T-helper 22 cell (primary cell): ENCODE data around the gene POFUT1.
"Not testable (repeated sequence)": the region's sequence is repeated elsewhere in the genome, so short reads cannot be mapped to it uniquely, and the experiment has no call there.

ENCODE experiments used
- DNase-seq: peaks from one replicate; pipeline ENCODE4 v3.0.0-alpha.2; 2020; ENCODE audit warnings: low read depth

Gene POFUT1

DNA sequence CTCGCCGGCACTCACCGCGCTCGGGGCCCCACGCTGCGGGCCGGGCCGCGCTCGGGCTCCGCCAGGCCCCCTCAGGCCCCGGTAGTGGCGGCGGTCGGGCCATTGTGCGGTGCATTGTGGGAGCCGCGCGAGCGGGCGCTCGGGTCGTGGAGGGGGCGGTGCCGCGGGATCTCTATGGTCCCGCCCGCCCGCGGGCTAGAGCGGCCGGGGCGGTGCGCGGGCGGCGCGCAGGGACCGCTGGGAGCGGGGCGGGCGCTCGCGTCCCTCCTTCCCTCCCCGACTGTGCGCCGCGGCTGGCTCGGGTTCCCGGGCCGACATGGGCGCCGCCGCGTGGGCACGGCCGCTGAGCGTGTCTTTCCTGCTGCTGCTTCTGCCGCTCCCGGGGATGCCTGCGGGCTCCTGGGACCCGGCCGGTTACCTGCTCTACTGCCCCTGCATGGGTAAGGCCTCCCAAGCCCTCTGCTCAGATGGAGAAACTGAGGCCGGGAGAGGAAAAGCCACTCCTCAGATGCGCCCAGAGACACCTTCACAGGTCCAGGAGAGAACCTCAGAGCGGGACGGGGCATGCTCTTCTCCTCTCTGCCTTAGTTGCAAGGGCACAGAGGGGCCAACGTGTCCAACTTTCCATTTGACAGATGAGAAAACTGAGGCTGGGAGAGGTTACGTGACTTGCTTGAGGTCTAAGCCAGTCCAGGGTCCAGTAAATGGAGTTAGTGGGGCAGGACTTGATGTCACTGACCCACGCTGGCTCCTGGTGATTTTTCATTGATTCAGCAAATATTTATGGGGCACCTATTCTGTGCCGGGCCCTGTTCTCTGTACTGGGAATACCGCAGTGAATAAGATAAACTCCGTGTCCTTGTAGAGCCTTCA is at the start of gene POFUT1, which contains the start of gene PLAGL2:
POFUT1 (plus strand) TSS at position 255 of the 873 bp plus-strand sequence; CDS start at position 317, 62 bp downstream.
PLAGL2 (minus strand) TSS at position 118 of the 873 bp plus-strand sequence. CDS start 5,565 bp downstream, outside the sequence.
- peak; percentile 78 for DNase-seq

DNA sequence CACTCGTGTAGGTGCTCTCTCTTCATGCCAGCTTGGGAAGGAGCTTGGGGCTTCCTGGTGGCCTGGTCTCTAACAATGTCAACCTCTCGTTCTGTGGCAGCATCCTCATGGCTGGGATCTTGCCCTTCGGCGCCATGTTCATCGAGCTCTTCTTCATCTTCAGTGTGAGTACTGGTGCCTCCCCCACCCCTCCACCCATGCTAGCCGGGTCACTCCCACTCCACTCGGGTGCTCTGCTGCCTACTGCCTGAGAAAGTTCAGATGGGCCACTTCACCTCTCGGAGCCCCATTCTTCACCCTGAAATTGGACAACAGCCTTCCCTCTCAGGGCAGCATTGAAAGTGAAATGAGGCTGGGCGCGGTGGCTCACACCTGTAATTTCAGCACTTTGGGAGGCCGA is 49.3 kb upstream of the POFUT1 start:
- DNase-seq = no peak

DNA sequence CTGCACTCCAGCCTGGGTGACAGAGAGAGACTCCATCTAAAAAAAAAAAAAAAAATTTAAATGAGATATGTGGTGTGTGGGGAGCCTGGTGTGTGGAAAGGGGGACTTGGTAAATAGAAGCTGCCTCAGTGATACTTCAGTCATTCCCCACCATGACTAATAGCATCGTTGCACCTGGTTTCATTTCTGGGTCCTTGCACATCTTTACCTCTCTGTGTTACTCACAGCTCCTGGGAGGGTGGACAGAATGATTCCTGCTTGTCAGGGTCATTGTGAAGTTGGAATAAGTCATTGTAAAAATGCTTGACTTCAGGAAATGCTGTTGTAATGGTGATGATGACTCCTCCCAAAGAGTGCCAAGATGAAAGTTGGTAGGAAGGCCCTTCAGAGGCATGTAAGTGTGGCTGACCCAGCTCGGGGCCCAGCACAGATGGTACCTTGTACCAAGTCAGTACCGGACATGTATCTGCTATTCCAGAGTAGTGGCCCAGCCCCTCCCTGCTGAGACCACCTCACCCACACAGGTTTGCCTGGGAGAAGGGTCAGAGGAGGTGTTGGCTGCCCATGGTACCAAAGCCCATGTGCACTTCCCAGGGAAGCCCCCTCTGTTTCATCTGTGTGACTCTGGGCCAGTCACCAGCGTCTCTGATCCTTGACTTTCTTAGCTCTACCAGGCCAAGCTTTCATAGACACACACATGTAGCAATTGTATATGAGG is 48.6 kb upstream of the POFUT1 start:
- no peak for DNase-seq

DNA sequence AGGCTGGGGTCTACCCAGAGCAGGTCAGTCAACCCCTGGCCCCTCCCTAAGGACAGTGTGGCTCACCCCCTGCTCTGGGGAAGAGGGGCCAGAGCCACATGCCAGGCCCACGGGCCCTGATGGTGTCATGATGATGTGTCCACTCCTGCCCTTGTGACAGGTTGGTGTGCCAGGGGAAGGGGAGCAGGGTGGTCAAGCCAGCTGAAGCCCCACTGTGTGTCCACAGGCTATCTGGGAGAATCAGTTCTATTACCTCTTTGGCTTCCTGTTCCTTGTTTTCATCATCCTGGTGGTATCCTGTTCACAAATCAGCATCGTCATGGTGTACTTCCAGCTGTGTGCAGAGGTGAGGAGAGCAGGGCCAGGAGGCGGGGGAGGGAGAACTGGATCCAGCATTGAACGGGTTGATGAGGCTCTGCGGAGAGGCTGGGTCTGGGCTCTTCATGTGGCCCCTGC is 47.9 kb upstream of the POFUT1 start:
- DNase-seq = no peak

DNA sequence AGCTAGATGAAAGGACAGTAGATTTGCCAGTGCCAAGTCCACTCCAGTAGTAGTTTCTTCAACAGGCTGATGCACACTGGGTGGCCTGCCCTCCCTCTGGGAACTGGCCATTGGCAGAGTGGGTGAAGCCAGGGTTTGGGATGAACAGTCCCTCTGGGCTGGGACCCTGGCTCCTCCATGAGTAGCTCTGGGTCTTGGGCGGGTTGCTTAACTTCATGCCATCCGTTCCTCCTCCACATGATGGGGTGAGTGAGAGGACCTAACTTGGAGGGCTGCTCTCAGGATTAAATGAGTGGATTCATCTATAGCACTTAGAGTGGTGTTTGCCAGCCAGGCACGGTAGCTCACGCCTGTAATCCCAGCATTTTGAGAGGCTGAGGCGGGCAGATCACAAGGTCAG is 47.3 kb upstream of the POFUT1 start:
- DNase-seq = no peak

DNA sequence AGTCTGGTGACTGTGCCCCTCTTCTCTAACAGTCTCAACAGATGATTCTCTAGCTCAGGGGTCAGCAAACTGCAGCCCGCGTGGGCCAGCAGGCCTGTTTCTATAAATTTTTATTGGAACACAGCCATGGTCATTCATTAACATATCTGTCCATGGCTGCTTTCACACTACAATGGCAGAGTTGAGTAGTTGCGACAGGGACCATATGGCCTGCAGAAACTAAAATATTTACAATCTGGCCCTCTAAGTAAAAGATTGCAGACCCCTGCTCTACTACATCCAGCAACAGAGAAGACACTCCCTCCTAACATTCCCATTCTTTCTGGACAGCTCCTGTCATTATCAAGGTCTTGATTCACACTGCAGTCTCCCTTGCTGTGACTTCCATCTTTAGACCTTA is 45.3 kb upstream of the POFUT1 start:
- no peak for DNase-seq

DNA sequence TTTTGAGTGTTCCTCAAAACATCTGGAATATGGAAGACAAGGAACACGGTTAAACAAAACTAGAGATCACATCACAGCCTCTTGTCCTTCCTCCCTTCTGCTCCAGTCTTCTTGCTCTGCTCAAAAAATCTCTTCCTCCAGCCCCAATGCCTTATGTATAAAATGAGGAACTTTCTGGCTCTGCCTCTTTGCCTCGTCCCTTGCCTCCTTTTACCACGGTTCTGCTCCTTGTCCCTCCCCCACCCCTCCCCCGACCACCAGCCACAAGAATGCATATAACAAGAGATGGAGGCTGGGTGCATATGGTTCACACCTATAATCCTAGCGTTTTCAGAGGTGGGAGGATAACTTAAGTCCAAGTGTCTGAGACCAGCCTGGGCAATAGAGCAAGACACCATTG is 43.7 kb upstream of the POFUT1 start:
- no peak for DNase-seq

DNA sequence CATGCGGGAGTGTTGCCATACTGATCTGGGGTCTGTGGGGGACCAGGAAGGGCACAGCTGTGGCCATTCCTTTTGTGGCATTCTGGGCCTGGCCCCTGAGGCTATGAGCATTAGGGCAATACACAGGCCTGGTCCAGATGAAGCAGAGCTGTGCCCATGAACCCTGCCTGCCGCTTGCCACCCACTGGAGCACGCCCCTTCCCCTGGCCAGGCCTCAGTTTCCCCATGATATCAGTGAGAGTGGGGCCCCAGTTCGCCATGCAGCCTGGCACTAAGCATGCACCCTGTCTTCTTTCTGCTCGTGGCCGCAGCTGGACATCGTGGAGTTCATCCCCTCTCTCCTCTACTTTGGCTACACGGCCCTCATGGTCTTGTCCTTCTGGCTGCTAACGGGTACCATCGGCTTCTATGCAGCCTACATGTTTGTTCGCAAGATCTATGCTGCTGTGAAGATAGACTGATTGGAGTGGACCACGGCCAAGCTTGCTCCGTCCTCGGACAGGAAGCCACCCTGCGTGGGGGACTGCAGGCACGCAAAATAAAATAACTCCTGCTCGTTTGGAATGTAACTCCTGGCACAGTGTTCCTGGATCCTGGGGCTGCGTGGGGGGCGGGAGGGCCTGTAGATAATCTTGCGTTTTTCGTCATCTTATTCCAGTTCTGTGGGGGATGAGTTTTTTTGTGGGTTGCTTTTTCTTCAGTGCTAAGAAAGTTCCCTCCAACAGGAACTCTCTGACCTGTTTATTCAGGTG is 42.5 kb upstream of the POFUT1 start:
- no peak for DNase-seq

DNA sequence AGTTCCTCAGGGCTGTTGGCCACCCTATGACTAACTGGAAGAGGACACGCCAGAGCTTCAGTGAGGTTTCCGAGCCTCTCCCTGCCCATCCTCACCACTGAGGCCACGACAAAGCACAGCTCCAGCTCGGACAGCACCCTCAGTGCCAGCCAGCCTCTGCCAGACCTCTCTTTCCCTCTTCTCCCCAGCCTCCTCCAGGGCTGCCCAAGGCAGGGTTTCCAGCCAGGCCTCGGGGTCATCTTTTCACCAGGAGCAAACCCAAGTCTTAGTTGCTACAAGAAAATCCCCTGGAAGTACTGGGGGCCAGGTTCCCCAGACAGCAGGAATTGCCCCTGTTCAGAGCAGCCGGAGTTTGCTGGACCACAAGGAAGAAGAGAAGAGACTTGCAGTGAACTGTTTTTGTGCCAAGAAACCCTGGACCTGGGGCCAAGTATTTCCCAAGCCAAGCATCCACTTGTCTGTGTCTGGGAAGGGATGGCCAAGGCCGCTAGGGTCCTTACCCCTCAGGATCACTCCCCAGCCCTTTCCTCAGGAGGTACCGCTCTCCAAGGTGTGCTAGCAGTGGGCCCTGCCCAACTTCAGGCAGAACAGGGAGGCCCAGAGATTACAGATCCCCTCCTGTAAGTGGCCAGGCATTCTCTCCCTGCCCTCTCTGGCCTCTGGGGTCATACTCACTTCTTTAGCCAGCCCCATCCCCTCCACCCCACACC is 41.7 kb upstream of the POFUT1 start:
- DNase-seq = no peak

DNA sequence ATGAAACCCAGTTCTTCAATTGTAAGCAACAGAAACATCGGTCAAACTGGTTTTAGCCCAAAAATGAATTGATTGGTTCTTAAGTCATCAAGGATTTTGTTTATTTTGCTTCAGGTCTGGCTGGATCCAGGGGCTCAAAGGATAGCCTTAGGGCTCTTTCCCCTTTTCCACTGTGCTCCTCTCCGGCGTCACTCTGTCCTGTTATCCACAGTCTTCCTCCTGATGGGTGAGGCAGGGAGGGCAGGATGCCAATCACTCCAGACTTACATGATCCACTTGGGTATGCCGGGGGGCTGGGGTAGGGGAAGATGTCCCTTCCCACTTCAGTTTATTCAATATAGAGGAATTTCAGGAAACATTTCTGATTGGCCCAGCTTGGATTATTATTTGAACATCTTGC is 40.1 kb upstream of the POFUT1 start:
- no peak for DNase-seq

DNA sequence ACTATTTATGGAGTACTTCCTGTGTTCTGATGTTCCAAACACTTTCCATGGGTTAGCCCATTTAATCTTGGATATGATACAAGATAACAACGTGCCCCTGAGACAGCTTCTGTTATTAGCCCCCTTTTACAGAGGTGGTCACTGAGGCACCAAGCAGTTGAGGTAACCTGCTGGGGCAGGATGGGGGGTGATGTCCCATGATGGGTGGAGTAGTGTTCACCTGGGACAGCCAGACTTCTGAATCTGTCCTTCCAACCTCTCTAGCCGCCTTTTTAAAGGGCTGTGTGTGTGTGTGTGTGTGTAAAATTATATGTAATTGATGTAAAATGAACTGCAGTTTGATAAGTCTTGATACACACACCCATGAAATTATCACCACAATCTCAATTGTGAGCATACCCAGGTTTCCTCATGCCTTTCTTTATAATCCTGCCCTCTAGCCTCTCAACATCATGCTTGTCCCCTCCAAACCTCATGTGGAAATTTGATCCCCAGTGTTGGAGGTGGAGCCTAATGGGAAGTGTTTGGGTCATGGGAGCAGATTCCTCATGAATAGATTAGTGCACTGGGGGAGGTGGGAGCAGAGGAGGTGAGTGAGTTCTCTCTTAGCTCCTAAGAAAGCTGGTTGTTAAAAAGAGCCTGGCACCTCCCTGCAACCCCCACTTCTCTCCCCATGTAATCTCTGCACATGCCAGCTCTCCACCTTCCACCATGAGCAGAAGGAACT is 39.3 kb upstream of the POFUT1 start:
- DNase-seq = no peak

DNA sequence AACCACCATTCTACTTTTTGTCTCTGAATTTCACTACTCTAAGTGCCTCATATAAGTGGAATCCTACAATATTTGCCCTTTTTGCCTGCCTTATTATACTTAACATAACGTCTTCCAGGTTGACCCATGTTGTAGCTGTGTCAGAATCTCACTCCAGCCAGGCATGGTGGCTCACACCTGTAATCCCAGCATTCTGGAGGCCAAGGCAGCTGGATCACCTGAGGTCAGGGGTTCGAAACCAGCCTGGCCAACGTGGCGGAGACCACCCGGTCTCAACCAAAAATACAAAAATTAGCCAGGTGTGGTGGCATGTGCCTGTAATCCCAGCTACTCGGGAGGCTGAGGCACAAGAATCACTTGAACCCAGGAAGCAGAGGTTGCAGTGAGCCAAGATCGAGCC is 30.0 kb upstream of the POFUT1 start:
- not testable (repeated sequence) for DNase-seq

DNA sequence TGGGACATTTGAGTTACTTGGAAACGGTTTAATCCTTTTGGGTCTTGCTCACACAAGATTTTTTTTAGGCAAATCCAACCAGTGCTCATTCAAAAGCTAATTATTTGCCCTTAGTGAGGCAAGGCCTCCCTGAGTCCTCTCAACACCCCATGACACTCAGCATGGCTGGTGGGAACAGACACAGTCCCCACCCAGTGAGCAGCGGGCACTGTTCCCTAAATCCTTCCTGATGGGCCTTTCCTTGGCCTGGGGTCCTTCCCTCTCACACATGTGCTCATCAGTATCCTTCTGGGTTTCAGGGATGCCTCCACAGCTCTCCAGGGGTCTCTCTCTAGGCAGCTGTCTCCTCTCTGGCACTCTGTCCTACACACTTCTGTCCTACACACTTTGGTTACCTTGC is 28.2 kb upstream of the POFUT1 start:
- DNase-seq = no peak

DNA sequence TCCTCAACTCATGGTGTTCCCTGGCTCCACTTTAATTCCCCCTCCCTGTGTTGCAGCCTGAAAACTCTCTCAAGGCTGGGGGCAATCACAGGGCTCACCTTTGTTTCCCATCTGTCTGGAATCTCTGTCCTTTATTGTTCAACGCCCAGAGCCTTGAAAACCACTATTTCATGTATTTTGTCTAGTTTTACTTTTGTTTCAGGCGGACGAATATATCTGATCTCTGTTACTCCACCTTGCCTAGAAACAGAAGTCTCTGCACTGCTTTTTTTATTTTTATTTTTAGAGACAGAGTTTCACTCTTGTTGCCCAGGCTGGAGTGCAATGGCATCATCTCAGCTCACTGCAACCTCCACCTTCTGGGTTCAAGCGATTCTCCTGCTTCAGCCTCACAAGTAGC is 27.7 kb upstream of the POFUT1 start:
- no peak for DNase-seq

DNA sequence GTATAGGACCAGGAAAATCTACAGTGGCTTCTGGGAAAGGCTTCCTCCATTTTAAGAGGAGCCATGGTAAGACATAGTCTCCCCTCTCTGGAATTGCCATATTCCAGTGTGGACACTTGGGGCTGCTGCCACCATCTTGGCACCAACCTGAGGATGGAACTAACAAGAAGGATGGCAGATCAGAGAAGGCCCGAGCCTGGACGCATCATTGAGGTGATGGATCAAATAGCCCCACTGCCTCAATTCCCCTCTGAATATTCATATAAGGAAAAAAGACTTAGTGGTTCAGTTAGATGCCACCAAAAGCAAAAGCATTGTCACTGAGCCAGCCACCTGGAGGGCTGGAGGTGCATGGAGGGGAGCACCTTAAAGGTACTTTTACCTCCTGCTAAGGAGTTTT is 26.1 kb upstream of the POFUT1 start:
- no peak for DNase-seq

DNA sequence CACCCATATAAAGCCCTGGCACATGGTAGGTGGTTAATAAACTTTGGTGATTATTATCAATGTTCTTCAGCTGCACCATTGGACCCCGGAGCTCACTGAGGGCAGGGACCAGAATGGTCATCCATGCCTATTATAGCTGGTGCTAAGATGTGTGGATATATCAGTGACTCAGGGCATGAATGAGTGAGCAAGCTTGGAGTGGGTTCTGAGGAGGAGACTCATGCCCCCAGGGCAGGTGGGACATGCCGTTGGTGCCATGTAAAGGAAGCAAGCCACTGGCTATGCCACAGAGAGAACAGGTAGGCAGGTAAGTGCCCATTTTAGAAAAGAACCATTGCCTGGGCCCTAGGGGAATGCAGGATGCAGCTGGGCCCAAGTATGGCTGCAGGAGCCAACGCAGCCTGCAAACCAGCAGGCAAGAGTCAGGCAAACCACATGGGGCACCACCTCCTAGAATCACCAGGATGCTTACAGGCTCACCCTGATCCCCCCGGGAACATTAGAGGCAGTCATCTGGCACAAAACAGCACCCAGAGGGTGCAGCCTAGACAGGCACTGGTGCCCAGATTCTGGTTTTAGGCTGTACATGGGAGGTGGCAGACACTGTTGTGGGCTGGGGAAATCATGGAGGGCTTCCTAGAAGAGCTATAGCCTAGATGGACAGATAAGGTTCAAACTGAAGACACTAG is 23.6 kb upstream of the POFUT1 start:
- no peak for DNase-seq

DNA sequence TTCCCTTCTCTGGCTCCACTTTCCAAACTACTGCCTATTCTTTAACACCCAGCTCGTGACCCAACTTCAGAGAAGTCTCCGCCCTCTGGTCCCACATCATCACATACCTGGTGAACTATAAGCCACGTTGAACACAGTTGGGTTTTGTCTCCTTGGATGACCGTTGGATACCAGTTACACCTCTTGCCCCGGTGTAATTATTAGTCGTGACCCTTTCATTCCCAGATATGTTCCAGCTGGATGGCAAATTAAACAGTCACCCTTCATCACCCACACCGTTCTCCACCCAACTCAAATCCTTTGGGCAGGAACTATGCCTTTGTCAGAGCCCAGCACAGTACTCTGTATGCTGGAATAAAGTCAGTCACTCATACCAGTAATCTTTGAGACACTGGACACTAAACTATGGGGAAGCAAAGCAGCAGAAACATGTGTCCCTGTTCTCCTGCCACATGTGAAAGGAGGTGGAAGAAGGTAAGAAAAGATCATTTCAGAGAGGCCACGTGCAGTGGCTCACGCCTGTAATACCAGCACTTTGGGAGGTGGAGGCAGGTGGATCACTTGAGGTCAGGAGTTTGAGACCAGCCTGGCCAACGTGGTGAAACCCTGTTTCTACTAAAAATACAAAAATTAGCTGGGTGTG is 22.6 kb upstream of the POFUT1 start:
- no peak for DNase-seq

DNA sequence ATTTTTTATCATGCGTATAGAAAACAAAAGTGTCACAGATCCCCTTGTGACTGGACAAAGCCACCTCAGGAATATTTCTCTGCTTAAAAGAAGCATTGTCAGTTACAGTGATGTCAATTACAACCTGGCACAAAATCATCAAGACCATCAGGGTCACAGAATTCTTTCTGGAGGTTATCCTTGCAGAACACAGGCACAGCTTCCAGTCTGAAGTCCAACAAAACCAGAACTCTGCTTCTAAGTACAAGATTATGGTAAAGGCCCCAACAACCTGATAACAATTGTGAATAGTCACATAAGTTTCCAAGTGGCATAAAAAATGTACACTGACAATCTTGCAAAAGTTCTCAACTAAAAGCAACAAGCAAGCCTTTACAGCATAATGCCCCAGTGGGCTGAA is 21.2 kb upstream of the POFUT1 start:
- no peak for DNase-seq

DNA sequence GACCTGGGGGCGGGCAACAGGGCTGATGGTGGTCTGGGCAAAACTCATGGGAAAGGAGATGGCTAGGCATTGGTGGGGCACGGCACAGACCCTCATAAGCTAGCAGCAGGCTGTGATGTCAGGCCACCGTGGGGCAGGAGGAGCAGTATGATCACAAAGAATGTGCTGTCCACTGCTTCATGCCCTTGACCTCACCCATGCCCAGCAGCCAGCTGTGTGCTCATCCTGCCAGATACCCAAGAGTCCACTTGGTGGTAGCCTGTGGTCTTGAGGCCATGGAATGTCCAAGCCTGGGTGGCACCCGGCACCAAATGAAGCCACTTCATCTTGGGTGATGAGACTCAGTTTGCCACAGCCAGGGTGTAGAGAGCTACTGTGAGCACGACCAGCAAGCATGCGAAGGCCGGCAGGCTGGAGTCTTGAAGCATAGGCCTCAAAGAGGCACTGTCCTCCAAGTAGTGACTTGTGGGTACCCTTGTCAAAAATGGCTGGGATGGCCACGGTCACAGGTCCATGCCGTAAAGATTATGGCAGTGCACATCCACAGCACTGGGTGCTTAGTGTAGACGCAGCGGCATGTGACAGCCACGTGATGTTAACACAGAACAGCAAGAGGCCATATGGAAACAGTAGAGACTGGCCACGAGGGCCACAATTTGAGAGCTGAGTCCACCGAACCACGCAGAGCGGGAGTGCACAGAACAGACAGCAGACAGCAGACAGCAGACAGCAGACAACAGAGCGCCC is 19.1 kb upstream of the POFUT1 start:
- no peak for DNase-seq

DNA sequence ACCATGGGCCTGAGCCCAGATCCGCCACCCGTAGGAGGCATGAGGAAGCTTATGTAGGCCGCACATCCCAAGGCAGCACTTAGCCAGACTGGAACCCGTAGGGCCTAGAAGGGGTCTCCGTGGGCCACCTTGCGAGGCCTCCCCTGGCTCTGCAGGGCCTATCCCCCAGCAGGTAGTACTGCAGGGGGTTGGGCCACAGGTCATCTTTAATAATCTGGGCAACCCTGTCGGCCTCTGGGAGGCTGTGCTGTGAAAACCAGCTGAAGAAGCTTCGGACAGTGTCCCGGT is 18.6 kb upstream of the POFUT1 start:
- no peak for DNase-seq
